Kidney (tissue), 14 donors: ENCODE data around the gene GAMT. TPM values are rescaled to one million over a fixed set of nuclear protein-coding genes. Genes with fewer than 3 reads are reported as not detected.
A peak's percentile ranks its signal among the peaks of the same experiment; 100 is the strongest.

Experiments used
- DNase-seq, 5 donors: peaks; one replicate each; pipeline ENCODE4 v3.0.0-alpha.2; 2013 to 2020
- FAIRE-seq: peaks from 2 replicates; lab custom pipeline; 2012; peaks lifted over from hg19 to GRCh38; lab: Jason Lieb, UNC
- H3K27ac ChIP-seq, 2 donors: one replicate each; pipeline ENCODE4 v1.7.0; 2013; ENCODE audit warnings: low read depth in 2 of 2, low read length in 2 of 2, inconsistent platforms in 1 of 2
- H3K27me3 ChIP-seq: one replicate; pipeline ENCODE4 v1.7.1; 2013; ENCODE audit warnings: low read length, inconsistent platforms; ENCODE audit not compliant: control insufficient read depth, insufficient read depth
- H3K36me3 ChIP-seq, 3 donors: one replicate each; pipeline versions ENCODE4 v1.7.0 to v1.7.1; 2013; ENCODE audit warnings: low read length in 3 of 3, control low read depth in 1 of 3, inconsistent platforms in 1 of 3; ENCODE audit not compliant: insufficient read depth in 3 of 3, control insufficient read depth in 2 of 3
- H3K4me1 ChIP-seq, 3 donors: one replicate each; pipeline versions ENCODE4 v1.7.0 to v1.7.1; 2013; ENCODE audit warnings: low read length in 3 of 3, inconsistent platforms in 1 of 3, low read depth in 1 of 3; ENCODE audit not compliant: control insufficient read depth in 2 of 3, insufficient read depth in 2 of 3
- H3K4me3 ChIP-seq, 3 donors: one replicate each; pipeline versions ENCODE4 v1.7.0 to v1.8.1; 2013; ENCODE audit warnings: low read length in 3 of 3, control low read depth in 1 of 3, inconsistent platforms in 1 of 3
- H3K9ac ChIP-seq, 3 donors: one replicate each; pipeline versions ENCODE4 v1.7.0 to v1.7.1; 2013; ENCODE audit warnings: low read length in 3 of 3, control low read depth in 1 of 3, inconsistent platforms in 1 of 3
- H3K9me3 ChIP-seq, 3 donors: one replicate each; pipeline versions ENCODE4 v1.7.0 to v1.7.1; 2013; ENCODE audit warnings: low read length in 3 of 3, control low read depth in 1 of 3, inconsistent platforms in 1 of 3; ENCODE audit not compliant: control insufficient read depth in 2 of 3, insufficient read depth in 1 of 3
- CTCF ChIP-seq: IDR thresholded peaks from 3 replicates; pipeline ENCODE4 v1.5.1; 2012; ENCODE audit warnings: mild to moderate bottlenecking, moderate library complexity, borderline replicate concordance; ENCODE audit not compliant: insufficient read depth; ENCODE audit errors: extremely low read depth
- intact Hi-C: fragments of 100-400 bp; cut with DNase I; formaldehyde crosslinking; loops from one replicate; pipeline ENCODE4 v1.11.1; 2022
- polyA plus RNA-seq: library from polyadenylated mRNA; stranded (reverse); fragments of 350-450 nt; fragmentation: Illumina TruSeq; extraction: RNeasy Lipid Tissue Mini Kit (QIAGEN cat#74804); gene quantifications from one replicate; pipeline ENCODE4 v1.2.3, GENCODE V29; 2014; ENCODE audit warnings: low read depth, low replicate concordance; ENCODE audit not compliant: insufficient read depth
- total RNA-seq: library from RNA; stranded (reverse); fragmentation: NEBNext Ultra II Directional; extraction: Animal tissue kit (Norgen Biotek cat#: 25700); gene quantifications from one replicate; pipeline ENCODE4 v1.2.1, GENCODE V29; 2021
- donor health status: control.
- donor health status: control.
- donor health status: control.
- donor health status: control.
- donor health status: control.
- donor health status: DM: yes; HTN: yes; CAD: no.
- donor health status: Normal renal cell carcinoma (clear cell type).

GAMT gene
- total and polyA plus RNA-seq, 2 donors from 2014 or later: 16.3 to 209 TPM

GRCh38 chr19:1399745-1400144, 1.6 kb downstream of the GAMT start:
- peaks cover 0 to 14% (median 0%) of the 10 kb centered on the region in 3 donors for H3K4me1 ChIP-seq
- H3K4me3 ChIP-seq: no peak overlapping the region
- no peaks in the 10 kb centered on the region for H3K36me3 ChIP-seq
- DNase-seq (peak in 1 of 5 donors; percentile 74), FAIRE-seq (no peak)
- intact Hi-C loops: no loop called here
- no peak for TF ChIP-seq CTCF
- H3K27me3 ChIP-seq: no peaks in the 10 kb centered on the region
- H3K27ac ChIP-seq: peak overlapping the region; percentile 9 to 32
- H3K9ac ChIP-seq: no peak overlapping the region
- H3K9me3 ChIP-seq: no peaks in the 10 kb centered on the region

- no peak overlapping the region for H3K4me3 ChIP-seq
- no peak for TF ChIP-seq CTCF
- peaks cover 0 to 14% (median 0%) of the 10 kb centered on the region in 3 donors for H3K4me1 ChIP-seq
- H3K27ac ChIP-seq: no peak overlapping the region
- no peaks in the 10 kb centered on the region for H3K27me3 ChIP-seq
- intact Hi-C loops: no loop called here
- H3K9ac ChIP-seq: no peak overlapping the region
- H3K9me3 ChIP-seq: no peaks in the 10 kb centered on the region
- no peaks in the 10 kb centered on the region for H3K36me3 ChIP-seq
- peak in 1 of 5 donors; percentile 67 for DNase-seq
- FAIRE-seq: no peak
These were observed 2.3 kb downstream of the GAMT start for GRCh38 chr19:1399079-1399478.

GRCh38 chr19:1397838-1398237, 3.5 kb downstream of the GAMT start:
- TF ChIP-seq CTCF: no peak
- DNase-seq (no peak), FAIRE-seq (no peak)
- peaks cover 0 to 7% (median 5%) of the 10 kb centered on the region in 3 donors for H3K36me3 ChIP-seq
- no peaks in the 10 kb centered on the region for H3K9me3 ChIP-seq
- H3K27me3 ChIP-seq: no peaks in the 10 kb centered on the region
- intact Hi-C loops: no loop called here
- H3K9ac ChIP-seq: no peak overlapping the region
- H3K4me3 ChIP-seq: no peak overlapping the region
- H3K27ac ChIP-seq: no peak overlapping the region
- peaks cover 0 to 14% (median 0%) of the 10 kb centered on the region in 3 donors for H3K4me1 ChIP-seq
